IPS DF 6.9 (cell line): ENCODE measurements around the gene SHOC2.

Experiments used
- DNase-seq: peaks from one replicate; pipeline ENCODE4 v3.0.0-alpha.2; 2013; ENCODE audit warnings: low read depth, low spot score
- H3K27ac ChIP-seq: one replicate; pipeline ENCODE4 v1.5.1; 2013; ENCODE audit warnings: low read length, control low read depth
- H3K27me3 ChIP-seq: 2 replicates; pipeline ENCODE4 v1.6.1; 2013; ENCODE audit warnings: mild to moderate bottlenecking, low read length; ENCODE audit not compliant: control insufficient read depth, insufficient read depth
- H3K36me3 ChIP-seq: 2 replicates; pipeline ENCODE4 v1.6.1; 2013; ENCODE audit warnings: low read length; ENCODE audit not compliant: control insufficient read depth, insufficient read depth
- H3K4me1 ChIP-seq: 2 replicates; pipeline ENCODE4 v1.6.1; 2013; ENCODE audit warnings: low read length; ENCODE audit not compliant: control insufficient read depth, insufficient read depth
- H3K4me3 ChIP-seq: 2 replicates; pipeline ENCODE4 v1.5.1; 2013; ENCODE audit warnings: mild to moderate bottlenecking, low read length
- H3K9me3 ChIP-seq: 2 replicates; pipeline ENCODE4 v1.6.1; 2013; ENCODE audit warnings: low read length, inconsistent platforms; ENCODE audit not compliant: control insufficient read depth, insufficient read depth
- WGBS: extraction: QIAGEN DNeasy Blood & Tissue Kit; methylation state at CpG from one replicate; pipeline ENCODE4 v1.1.7; 2013; ENCODE audit warnings: mixed read lengths, missing lambda C conversion rate; ENCODE audit not compliant: insufficient read length, insufficient coverage; 5-methylcytosine and 5-hydroxymethylcytosine counted together

SHOC2 gene

GRCh38 chr10:110966146-110966545 lies 46.7 kb downstream of the SHOC2 start:
- WGBS: no CpG with 5 or more reads among the region's 1 CpG
- no peaks in the 10 kb centered on the region for H3K36me3 ChIP-seq
- no peaks in the 10 kb centered on the region for H3K9me3 ChIP-seq
- H3K27me3 ChIP-seq: no peaks in the 10 kb centered on the region
- H3K4me1 ChIP-seq: no peaks in the 10 kb centered on the region
- no peak overlapping the region for H3K4me3 ChIP-seq
- DNase-seq: no peak
- H3K27ac ChIP-seq: no peak overlapping the region

GRCh38 chr10:110967009-110967630 lies 47.7 kb downstream of the SHOC2 start:
- no peak overlapping the region for H3K4me3 ChIP-seq
- no peak for DNase-seq
- H3K4me1 ChIP-seq: no peaks in the 10 kb centered on the region
- H3K27me3 ChIP-seq: no peaks in the 10 kb centered on the region
- no CpG with 5 or more reads among the region's 3 CpGs for WGBS
- no peak overlapping the region for H3K27ac ChIP-seq
- H3K9me3 ChIP-seq: no peaks in the 10 kb centered on the region
- H3K36me3 ChIP-seq: no peaks in the 10 kb centered on the region

DNA sequence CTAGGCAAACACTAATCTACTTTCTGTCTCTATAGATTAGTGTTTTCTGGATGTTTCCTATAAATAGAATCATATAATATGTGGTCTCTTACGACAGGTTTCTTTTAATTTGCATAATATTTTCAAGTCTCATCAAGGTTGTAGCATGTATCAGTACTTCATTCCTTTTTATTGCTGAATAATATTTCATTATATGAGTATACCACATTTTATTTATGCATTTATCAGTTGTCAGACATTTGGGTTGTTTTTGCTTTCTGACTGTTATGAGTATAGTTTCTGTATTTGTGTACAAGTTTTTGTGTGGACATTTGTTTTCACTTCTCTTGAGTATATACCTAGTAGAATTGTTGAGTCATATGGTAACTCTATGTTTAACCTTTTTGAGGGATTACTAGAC lies 48.2 kb downstream of the SHOC2 start:
- no peaks in the 10 kb centered on the region for H3K36me3 ChIP-seq
- H3K4me3 ChIP-seq: no peak overlapping the region
- no peaks in the 10 kb centered on the region for H3K9me3 ChIP-seq
- H3K4me1 ChIP-seq: no peaks in the 10 kb centered on the region
- no CpG with 5 or more reads among the region's 1 CpG for WGBS
- H3K27ac ChIP-seq: no peak overlapping the region
- DNase-seq: no peak
- H3K27me3 ChIP-seq: no peaks in the 10 kb centered on the region

DNA sequence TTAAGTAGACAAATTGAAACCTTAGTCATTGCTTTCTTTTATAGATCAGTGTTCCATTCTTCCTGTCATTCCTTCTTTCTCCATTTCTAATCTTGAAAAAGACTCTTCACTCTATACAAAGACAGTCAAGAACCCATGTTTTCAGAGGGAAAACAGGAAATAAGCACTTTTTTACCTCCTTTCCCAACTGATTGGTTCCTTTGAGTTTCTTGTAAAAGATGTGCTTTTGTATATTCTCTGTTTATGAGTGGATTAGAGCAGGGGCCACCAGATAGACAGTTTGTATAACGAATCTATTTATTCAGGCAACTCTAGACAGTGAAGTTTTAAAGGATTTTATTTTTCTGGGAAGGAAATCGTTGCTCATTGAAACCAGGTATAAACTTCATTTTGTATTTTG lies 49.8 kb downstream of the SHOC2 start:
- H3K27me3 ChIP-seq: no peaks in the 10 kb centered on the region
- H3K27ac ChIP-seq: no peak overlapping the region
- H3K4me1 ChIP-seq: no peaks in the 10 kb centered on the region
- no CpG with 5 or more reads among the region's 2 CpGs for WGBS
- no peak overlapping the region for H3K4me3 ChIP-seq
- no peak for DNase-seq
- H3K9me3 ChIP-seq: no peaks in the 10 kb centered on the region
- no peaks in the 10 kb centered on the region for H3K36me3 ChIP-seq

DNA sequence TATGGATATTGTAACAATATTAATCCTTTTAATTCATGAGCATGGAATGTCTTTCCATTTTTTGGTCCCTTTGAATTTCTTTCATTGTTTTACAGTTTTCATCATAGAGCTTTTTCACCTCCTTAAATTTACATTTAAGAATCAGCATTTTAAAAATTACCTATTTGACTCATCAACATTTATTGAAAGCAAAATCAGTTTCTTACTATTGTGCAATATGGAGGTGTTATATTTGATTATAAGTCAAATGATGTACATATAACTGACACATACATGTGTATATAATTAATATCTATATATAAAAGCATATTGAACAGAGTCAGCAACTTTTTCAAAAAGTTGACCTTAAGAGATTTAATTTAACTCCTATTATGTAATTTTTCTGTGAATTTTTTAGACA lies 52.2 kb downstream of the SHOC2 start:
- H3K36me3 ChIP-seq: no peaks in the 10 kb centered on the region
- no peak overlapping the region for H3K4me3 ChIP-seq
- no peak for DNase-seq
- H3K27ac ChIP-seq: no peak overlapping the region
- H3K27me3 ChIP-seq: no peaks in the 10 kb centered on the region
- H3K4me1 ChIP-seq: no peaks in the 10 kb centered on the region; the same call in 1 of the 2 replicates
- H3K9me3 ChIP-seq: no peaks in the 10 kb centered on the region

- H3K36me3 ChIP-seq: no peaks in the 10 kb centered on the region
- no peaks in the 10 kb centered on the region; the same call in 1 of the 2 replicates for H3K4me1 ChIP-seq
- no peak overlapping the region for H3K27ac ChIP-seq
- H3K9me3 ChIP-seq: no peaks in the 10 kb centered on the region
- no peak overlapping the region for H3K4me3 ChIP-seq
- no CpG with 5 or more reads among the region's 5 CpGs for WGBS
- no peak for DNase-seq
- no peaks in the 10 kb centered on the region for H3K27me3 ChIP-seq
Measured at GRCh38 chr10:110972231-110973134, 53.1 kb downstream of the SHOC2 start.

DNA sequence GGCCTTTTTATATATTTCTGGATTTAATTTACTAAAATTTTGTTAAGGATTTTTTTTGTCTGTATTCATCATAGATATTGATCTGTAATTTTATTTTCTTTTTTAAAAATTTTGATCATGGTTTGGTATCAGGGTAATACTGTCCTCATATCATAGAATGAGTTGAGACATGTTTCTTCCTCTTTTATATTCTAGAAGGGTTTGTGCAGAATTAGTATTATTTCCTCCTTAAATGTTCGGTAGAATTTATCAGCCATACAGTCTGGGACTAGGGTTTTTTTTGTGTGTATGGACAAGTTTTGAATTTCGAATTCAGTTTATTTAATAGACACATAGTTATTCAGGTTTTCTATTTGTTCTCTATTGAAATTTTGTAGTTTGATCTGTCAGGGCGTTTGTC lies 54.0 kb downstream of the SHOC2 start:
- Histone ChIP-seq H3K27me3 (no peaks in the 10 kb centered on the region), H3K9me3 (no peaks in the 10 kb centered on the region), H3K4me1 (no peaks in the 10 kb centered on the region; the same call in 1 of the 2 replicates), H3K27ac (no peak overlapping the region), H3K4me3 (no peak overlapping the region), H3K36me3 (no peaks in the 10 kb centered on the region)
- DNase-seq: no peak
- no CpG with 5 or more reads among the region's 3 CpGs for WGBS

- Histone ChIP-seq H3K36me3 (no peaks in the 10 kb centered on the region), H3K4me1 (no peaks in the 10 kb centered on the region; the same call in 1 of the 2 replicates), H3K27me3 (no peaks in the 10 kb centered on the region), H3K27ac (no peak overlapping the region), H3K9me3 (no peaks in the 10 kb centered on the region), H3K4me3 (no peak overlapping the region)
- WGBS: no CpG with 5 or more reads among the region's 1 CpG
- no peak for DNase-seq
Measured at GRCh38 chr10:110976577-110976976, 57.2 kb downstream of the SHOC2 start.

DNA sequence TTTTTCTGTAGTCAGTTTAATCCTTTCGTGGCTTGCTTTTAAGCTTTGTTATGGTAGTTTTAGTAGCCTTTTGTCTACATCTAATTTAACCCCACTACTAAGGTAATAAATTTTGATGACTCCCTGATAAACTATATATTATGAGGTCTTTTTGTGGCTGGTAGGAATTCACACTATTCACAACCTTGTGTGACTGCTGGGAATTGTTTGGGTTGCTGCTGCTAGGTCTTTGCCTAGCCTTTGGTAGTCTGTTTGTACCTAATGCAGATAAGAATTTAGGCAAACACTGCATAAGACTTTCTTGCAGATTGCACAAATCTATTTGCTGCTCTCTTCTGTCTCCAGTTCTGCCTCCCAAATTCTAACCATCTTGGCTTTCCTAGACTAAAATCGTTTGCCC lies 58.3 kb downstream of the SHOC2 start:
- Histone ChIP-seq H3K9me3 (no peaks in the 10 kb centered on the region), H3K27me3 (no peaks in the 10 kb centered on the region), H3K27ac (no peak overlapping the region), H3K36me3 (no peaks in the 10 kb centered on the region), H3K4me1 (no peaks in the 10 kb centered on the region; the same call in 1 of the 2 replicates), H3K4me3 (no peak overlapping the region)
- no peak for DNase-seq
- no CpG with 5 or more reads among the region's 2 CpGs for WGBS

- no peaks in the 10 kb centered on the region for H3K9me3 ChIP-seq
- H3K4me1 ChIP-seq: no peaks in the 10 kb centered on the region; the same call in 1 of the 2 replicates
- H3K36me3 ChIP-seq: no peaks in the 10 kb centered on the region
- H3K27ac ChIP-seq: no peak overlapping the region
- no peaks in the 10 kb centered on the region for H3K27me3 ChIP-seq
- no peak overlapping the region for H3K4me3 ChIP-seq
- WGBS: no CpG with 5 or more reads among the region's 2 CpGs
- no peak for DNase-seq
Measured at GRCh38 chr10:110978204-110978603, 58.8 kb downstream of the SHOC2 start.
